ENCODE measurements around the gene TGFB2. TPM values are rescaled to one million over a fixed set of nuclear protein-coding genes. Genes with fewer than 3 reads are reported as not detected.

The TGFB2 gene
- total and polyA plus RNA-seq, 2 donors (not counting 3 experiments of a cell fraction or from before 2014, with no cell fraction given): 21.2 to 43.5 TPM

DNA sequence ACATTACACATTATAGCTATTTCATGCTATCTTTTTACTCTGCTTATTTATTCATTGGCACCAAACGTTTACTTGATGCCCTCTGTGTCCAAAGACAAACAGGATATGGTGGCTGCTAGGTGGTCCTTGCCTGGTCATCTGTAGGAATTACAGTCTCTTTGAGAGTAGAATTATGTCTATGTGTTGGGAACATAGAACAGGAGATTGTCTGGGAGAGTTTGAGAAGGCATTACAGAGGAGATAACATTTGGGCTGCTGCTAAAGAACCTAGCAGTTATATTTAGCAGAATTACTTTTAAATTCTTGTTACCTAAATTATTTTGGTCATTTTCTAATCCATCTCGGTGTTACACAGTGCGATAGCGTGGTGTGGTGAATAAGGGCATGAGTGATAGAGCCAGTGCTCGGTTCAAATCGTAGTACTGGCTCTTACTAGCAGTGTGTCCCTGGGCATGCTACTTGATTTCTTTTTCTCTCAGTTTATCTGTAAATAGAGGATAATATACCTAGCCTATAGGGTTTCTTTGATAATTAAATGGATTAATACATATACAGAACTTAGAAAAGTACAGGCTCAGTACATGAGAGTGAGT, 39.6 kb upstream of the TGFB2 start:
- intact Hi-C loops (cut with micrococcal nuclease): no loop called here
- no peak overlapping the region for H2AFZ ChIP-seq (ENCODE audit: low read depth, low read length)
- dilution Hi-C loops (cut with MboI; ENCODE audit: extremely low pct_ligation_motif_present, low sequenced_read_pairs): no loop called here
- no peaks in the 10 kb centered on the region for H3K9me1 ChIP-seq (replicated peaks; ENCODE audit: control insufficient read depth, extremely low read depth, insufficient read depth, low read length)
- POLR2A ChIA-PET: no interaction called here
- no peaks in the 10 kb centered on the region for H3K9me3 ChIP-seq (replicated peaks; ENCODE audit: control insufficient read depth, insufficient read depth, low read length)
- no peak overlapping the region for H3K4me2 ChIP-seq (ENCODE audit: insufficient read depth, low read length)
- H3K4me1 ChIP-seq (ENCODE audit: control insufficient read depth, extremely low read depth, insufficient read depth, low read length): no peaks in the 10 kb centered on the region
- no peak for FAIRE-seq
- H3K79me2 ChIP-seq (ENCODE audit: control insufficient read depth, insufficient read depth, low read length): peaks cover 1% of the 10 kb centered on the region
- no peak overlapping the region for H3K27ac ChIP-seq (ENCODE audit: insufficient read depth, low read depth, low read length)
- H3K36me3 ChIP-seq (ENCODE audit: control insufficient read depth in 2 of 2, extremely low read depth in 1 of 2, insufficient read depth in 2 of 2, low read length in 2 of 2): no peaks in the 10 kb centered on the region
- no peaks in the 10 kb centered on the region for H3K27me3 ChIP-seq (ENCODE audit: control insufficient read depth in 2 of 2, insufficient read depth in 2 of 2, low read length in 2 of 2)
- no peaks in the 10 kb centered on the region for H4K20me1 ChIP-seq (replicated peaks; ENCODE audit: control insufficient read depth, extremely low read depth, insufficient read depth, low read length)
- BruUV-seq (replicated peaks): no TSS peak
- no peak for TF ChIP-seq POLR2AphosphoS5 (IDR thresholded peaks at IDR 0.05; ENCODE audit: insufficient read depth, low read depth, low read length)
- TF ChIP-seq, protein P1, sequence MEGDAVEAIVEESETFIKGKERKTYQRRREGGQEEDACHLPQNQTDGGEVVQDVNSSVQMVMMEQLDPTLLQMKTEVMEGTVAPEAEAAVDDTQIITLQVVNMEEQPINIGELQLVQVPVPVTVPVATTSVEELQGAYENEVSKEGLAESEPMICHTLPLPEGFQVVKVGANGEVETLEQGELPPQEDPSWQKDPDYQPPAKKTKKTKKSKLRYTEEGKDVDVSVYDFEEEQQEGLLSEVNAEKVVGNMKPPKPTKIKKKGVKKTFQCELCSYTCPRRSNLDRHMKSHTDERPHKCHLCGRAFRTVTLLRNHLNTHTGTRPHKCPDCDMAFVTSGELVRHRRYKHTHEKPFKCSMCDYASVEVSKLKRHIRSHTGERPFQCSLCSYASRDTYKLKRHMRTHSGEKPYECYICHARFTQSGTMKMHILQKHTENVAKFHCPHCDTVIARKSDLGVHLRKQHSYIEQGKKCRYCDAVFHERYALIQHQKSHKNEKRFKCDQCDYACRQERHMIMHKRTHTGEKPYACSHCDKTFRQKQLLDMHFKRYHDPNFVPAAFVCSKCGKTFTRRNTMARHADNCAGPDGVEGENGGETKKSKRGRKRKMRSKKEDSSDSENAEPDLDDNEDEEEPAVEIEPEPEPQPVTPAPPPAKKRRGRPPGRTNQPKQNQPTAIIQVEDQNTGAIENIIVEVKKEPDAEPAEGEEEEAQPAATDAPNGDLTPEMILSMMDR (IDR thresholded peaks at IDR 0.05; ENCODE audit: extremely low read depth in 1 of 2, insufficient read depth in 1 of 2, low read depth in 1 of 2, low read length in 2 of 2): no peak
- TF ChIP-seq JUN (IDR thresholded peaks at IDR 0.05; ENCODE audit: borderline replicate concordance, insufficient read depth, insufficient read length, low read depth): no peak
- TF ChIP-seq GATA2 (IDR thresholded peaks at IDR 0.05; ENCODE audit: insufficient read depth, insufficient read length, low read depth, low read length): no peak
- no peak for TF ChIP-seq POLR2A (IDR thresholded peaks at IDR 0.05; ENCODE audit: low read depth, low read length)
- TF ChIP-seq, protein P2, sequence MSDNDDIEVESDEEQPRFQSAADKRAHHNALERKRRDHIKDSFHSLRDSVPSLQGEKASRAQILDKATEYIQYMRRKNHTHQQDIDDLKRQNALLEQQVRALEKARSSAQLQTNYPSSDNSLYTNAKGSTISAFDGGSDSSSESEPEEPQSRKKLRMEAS (IDR thresholded peaks at IDR 0.05; ENCODE audit: insufficient read depth, insufficient read length): no peak
- no peak for TF ChIP-seq MYC (IDR thresholded peaks at IDR 0.05; ENCODE audit: low read depth, low read length)
- no peak for TF ChIP-seq FOS (IDR thresholded peaks at IDR 0.05; ENCODE audit: borderline replicate concordance, insufficient read depth, low read length)
- no peak for TF ChIP-seq EZH2 (IDR thresholded peaks at IDR 0.05; ENCODE audit: borderline replicate concordance, low read depth, low read length, severe bottlenecking)
- no peak for DNase-seq (ENCODE audit: low read depth, low spot score)
- no peak overlapping the region for H3K4me3 ChIP-seq (replicated peaks in 1 of 3; ENCODE audit: insufficient read depth in 1 of 3, low read depth in 1 of 3, low read length in 3 of 3)
- CTCF ChIA-PET: no interaction called here
- no peak overlapping the region for H3K9ac ChIP-seq (replicated peaks; ENCODE audit: extremely low read depth, insufficient read depth, low read length)
